Progenitor cell of endocrine pancreas (in vitro differentiated cells): ENCODE results near the gene NRDC. TPM values are rescaled to one million over a fixed set of nuclear protein-coding genes. Genes with fewer than 3 reads are reported as not detected.

Experiments
- DNase-seq: peaks from one replicate; pipeline ENCODE4 v3.0.0; 2021; ENCODE audit warnings: low spot score; ENCODE audit not compliant: unreplicated experiment
- H3K27ac Mint-ChIP-seq: 2 replicates; pipeline ENCODE4 v1.8.0; 2021; ENCODE audit warnings: mild to moderate bottlenecking, moderate library complexity, mixed read lengths
- H3K27me3 Mint-ChIP-seq: 2 replicates; pipeline ENCODE4 v1.8.0; 2021; ENCODE audit warnings: mixed read lengths
- H3K36me3 Mint-ChIP-seq: 2 replicates; pipeline ENCODE4 v1.8.0; 2022; ENCODE audit warnings: mixed read lengths; ENCODE audit not compliant: insufficient read depth
- H3K4me1 Mint-ChIP-seq: 2 replicates; pipeline ENCODE4 v1.8.0; 2021; ENCODE audit warnings: low read depth, mixed read lengths
- H3K4me3 Mint-ChIP-seq: 2 replicates; pipeline ENCODE4 v1.8.0; 2021; ENCODE audit warnings: low read depth, mild to moderate bottlenecking, moderate library complexity, mixed read lengths
- H3K9me3 Mint-ChIP-seq: 2 replicates; pipeline ENCODE4 v1.8.0; 2021; ENCODE audit warnings: low read depth, mixed read lengths
- CTCF ChIP-seq: fragments of 200-600 bp; sonication (generic); IDR thresholded peaks from one replicate; pipeline ENCODE4 v1.5.0; 2021; ENCODE audit warnings: antibody characterized with exemption, mild to moderate bottlenecking; ENCODE audit not compliant: unreplicated experiment
- total RNA-seq: library from RNA; stranded (reverse); gene quantifications from 2 replicates; pipeline ENCODE4 v1.2.1, GENCODE V29; 2021

Gene NRDC
- total RNA-seq, 1 donor from 2014 or later: 200 TPM

GRCh38 chr1:51750218-51750617 lies 128.3 kb downstream of the NRDC start:
- no peak for DNase-seq
- Mint-ChIP-seq H3K36me3 (peaks cover 31% of the 10 kb centered on the region), H3K4me3 (no peak overlapping the region), H3K27ac (no peak overlapping the region), H3K4me1 (peaks cover 12% of the 10 kb centered on the region), H3K27me3 (no peaks in the 10 kb centered on the region), H3K9me3 (peaks cover 4% of the 10 kb centered on the region)
- TF ChIP-seq CTCF: no peak

GRCh38 chr1:51749151-51749550 lies 129.4 kb downstream of the NRDC start:
- peaks cover 23% of the 10 kb centered on the region for H3K4me1 Mint-ChIP-seq
- no peak overlapping the region for H3K27ac Mint-ChIP-seq
- peaks cover 26% of the 10 kb centered on the region for H3K36me3 Mint-ChIP-seq
- peaks cover 4% of the 10 kb centered on the region for H3K9me3 Mint-ChIP-seq
- H3K4me3 Mint-ChIP-seq: no peak overlapping the region
- no peak for TF ChIP-seq CTCF
- no peak for DNase-seq
- H3K27me3 Mint-ChIP-seq: no peaks in the 10 kb centered on the region

GRCh38 chr1:51745304-51745570 lies 133.3 kb downstream of the NRDC start:
- H3K36me3 Mint-ChIP-seq: peaks cover 10% of the 10 kb centered on the region
- H3K4me3 Mint-ChIP-seq: peak overlapping the region; percentile 44
- no peaks in the 10 kb centered on the region for H3K9me3 Mint-ChIP-seq
- H3K4me1 Mint-ChIP-seq: peaks cover 37% of the 10 kb centered on the region
- TF ChIP-seq CTCF: no peak
- DNase-seq: no peak
- H3K27me3 Mint-ChIP-seq: no peaks in the 10 kb centered on the region
- no peak overlapping the region for H3K27ac Mint-ChIP-seq

GRCh38 chr1:51744506-51745303 lies 133.8 kb downstream of the NRDC start:
- Mint-ChIP-seq H3K9me3 (no peaks in the 10 kb centered on the region), H3K36me3 (peaks cover 10% of the 10 kb centered on the region), H3K27ac (peak overlapping the region; percentile 56), H3K4me3 (peak overlapping the region; percentile 44), H3K4me1 (peaks cover 37% of the 10 kb centered on the region), H3K27me3 (no peaks in the 10 kb centered on the region)
- no peak for DNase-seq
- no peak for TF ChIP-seq CTCF

- Mint-ChIP-seq H3K27me3 (no peaks in the 10 kb centered on the region), H3K36me3 (peaks cover 4% of the 10 kb centered on the region), H3K27ac (peak overlapping the region; percentile 2), H3K9me3 (no peaks in the 10 kb centered on the region), H3K4me3 (no peak overlapping the region), H3K4me1 (peaks cover 56% of the 10 kb centered on the region)
- no peak for DNase-seq
- TF ChIP-seq CTCF: no peak
Observed at GRCh38 chr1:51741121-51741681, 137.3 kb downstream of the NRDC start.
